ENCODE data around the gene CUL5.

GRCh38 chr11:108148556-108148955 lies 139.9 kb downstream of the CUL5 start:
- TF ChIP-seq CTCF (conservative IDR thresholded peaks at IDR 0.05; ENCODE audit: low read length) (no peak), EZH2phosphoT487 (IDR thresholded peaks at IDR 0.05; ENCODE audit: borderline replicate concordance, low read depth, low read length) (no peak)
